ENCODE measurements around the gene NFU1.
A peak's percentile ranks its signal among the peaks of the same experiment; 100 is the strongest.
"Not testable (repeated sequence)": the region's sequence is repeated elsewhere in the genome, so short reads cannot be mapped to it uniquely, and the experiment has no call there.

NFU1 gene

GRCh38 chr2:69386789-69387734 lies 50.2 kb downstream of the NFU1 start, which contains the start of gene GFPT1:
Gene GFPT1, minus strand, starts transcription at chr2:69387227. Its CDS starts 156 bp downstream, at chr2:69387071.
- DNase-seq: peak; percentile 95

GRCh38 chr2:69386360-69386759 lies 50.9 kb downstream of the NFU1 start:
- peak; percentile 28 for DNase-seq

- no peak for DNase-seq
Measured at GRCh38 chr2:69385443-69386151, 51.6 kb downstream of the NFU1 start.

GRCh38 chr2:69384618-69385081 lies 52.6 kb downstream of the NFU1 start:
- no peak for DNase-seq

- no peak for DNase-seq
Measured at GRCh38 chr2:69383176-69383812, 53.9 kb downstream of the NFU1 start.

- no peak for DNase-seq
Measured at GRCh38 chr2:69382547-69382946, 54.7 kb downstream of the NFU1 start.

- DNase-seq: peak; percentile 57
Measured at GRCh38 chr2:69381337-69381737, 55.9 kb downstream of the NFU1 start.

- no peak for DNase-seq
Measured at GRCh38 chr2:69380072-69380917, 56.9 kb downstream of the NFU1 start.

- DNase-seq: no peak
Measured at GRCh38 chr2:69376403-69376802, 60.8 kb downstream of the NFU1 start.

GRCh38 chr2:69375494-69376353 lies 61.5 kb downstream of the NFU1 start:
- peak; percentile 55 for DNase-seq

- no peak for DNase-seq
Measured at GRCh38 chr2:69372767-69373166, 64.5 kb downstream of the NFU1 start.

GRCh38 chr2:69369802-69370201 lies 67.4 kb downstream of the NFU1 start:
- no peak for DNase-seq

GRCh38 chr2:69368588-69368987 lies 68.6 kb downstream of the NFU1 start:
- no peak for DNase-seq

- no peak for DNase-seq
Measured at GRCh38 chr2:69359371-69359770, 77.9 kb downstream of the NFU1 start.

- DNase-seq: no peak
Measured at GRCh38 chr2:69358914-69359313, 78.3 kb downstream of the NFU1 start.

- no peak for DNase-seq
Measured at GRCh38 chr2:69356471-69356870, 80.8 kb downstream of the NFU1 start.

- not testable (repeated sequence) for DNase-seq
Measured at GRCh38 chr2:69354976-69355375, 82.3 kb downstream of the NFU1 start.

- DNase-seq: no peak
Measured at GRCh38 chr2:69353360-69353759, 83.9 kb downstream of the NFU1 start.

- no peak for DNase-seq
Measured at GRCh38 chr2:69348781-69349180, 88.5 kb downstream of the NFU1 start.
